ENCODE results near the gene SLC2A4RG.

SLC2A4RG gene

GRCh38 chr20:63741676-63742380 lies 2.3 kb downstream of the SLC2A4RG start:
- DNase-seq (ENCODE audit: low read depth): no peak

- DNase-seq (ENCODE audit: low read depth): no peak
Observed at GRCh38 chr20:63742381-63743024, 2.9 kb downstream of the SLC2A4RG start.

- DNase-seq (ENCODE audit: low read depth): no peak
Observed at GRCh38 chr20:63743210-63743970, 3.8 kb downstream of the SLC2A4RG start.

GRCh38 chr20:63744158-63744557 lies 4.6 kb downstream of the SLC2A4RG start:
- no peak for DNase-seq (ENCODE audit: low read depth)

- no peak for DNase-seq (ENCODE audit: low read depth)
Observed at GRCh38 chr20:63744574-63745423, 5.2 kb downstream of the SLC2A4RG start.

GRCh38 chr20:63745424-63745805 lies 5.8 kb downstream of the SLC2A4RG start:
- DNase-seq (ENCODE audit: low read depth): no peak

GRCh38 chr20:63745961-63746731 lies 6.6 kb downstream of the SLC2A4RG start:
- no peak for DNase-seq (ENCODE audit: low read depth)

- no peak for DNase-seq (ENCODE audit: low read depth)
Observed at GRCh38 chr20:63746751-63747315, 7.3 kb downstream of the SLC2A4RG start.

- DNase-seq (ENCODE audit: low read depth): no peak
Observed at GRCh38 chr20:63747622-63748069, 8.1 kb downstream of the SLC2A4RG start.

GRCh38 chr20:63748070-63748933 lies 8.7 kb downstream of the SLC2A4RG start:
- no peak for DNase-seq (ENCODE audit: low read depth)

GRCh38 chr20:63748934-63749270 lies 9.3 kb downstream of the SLC2A4RG start:
- DNase-seq (ENCODE audit: low read depth): no peak

GRCh38 chr20:63749597-63750508 lies 10.3 kb downstream of the SLC2A4RG start:
- DNase-seq (ENCODE audit: low read depth): no peak

- no peak for DNase-seq (ENCODE audit: low read depth)
Observed at GRCh38 chr20:63750807-63751470, 11.4 kb downstream of the SLC2A4RG start.

GRCh38 chr20:63751471-63752271 lies 12.1 kb downstream of the SLC2A4RG start:
- no peak for DNase-seq (ENCODE audit: low read depth)

GRCh38 chr20:63752411-63753101 lies 13.0 kb downstream of the SLC2A4RG start:
- no peak for DNase-seq (ENCODE audit: low read depth)

- DNase-seq (ENCODE audit: low read depth): no peak
Observed at GRCh38 chr20:63753381-63753780, 13.8 kb downstream of the SLC2A4RG start.

- no peak for DNase-seq (ENCODE audit: low read depth)
Observed at GRCh38 chr20:63754008-63754407, 14.4 kb downstream of the SLC2A4RG start.

All from EH (cell line).